OCI-LY3 (cell line): ENCODE measurements around the gene IRS2.

ENCODE experiments used
- EZH2phosphoT487 ChIP-seq: fragments of 200-600 bp; shearing (Covaris generic); IDR thresholded peaks from 2 replicates; pipeline ENCODE4 v1.6.1; 2018; ENCODE audit warnings: antibody characterized with exemption, mixed run types, low read depth
- TF ChIP-seq, protein P1 (sequence below): fragments of 200-600, 300-600 bp; sonication (generic); IDR thresholded peaks from 2 replicates; pipeline ENCODE4 v1.5.1; 2014; ENCODE audit warnings: antibody characterized with exemption, low read length, low read depth

DNA sequence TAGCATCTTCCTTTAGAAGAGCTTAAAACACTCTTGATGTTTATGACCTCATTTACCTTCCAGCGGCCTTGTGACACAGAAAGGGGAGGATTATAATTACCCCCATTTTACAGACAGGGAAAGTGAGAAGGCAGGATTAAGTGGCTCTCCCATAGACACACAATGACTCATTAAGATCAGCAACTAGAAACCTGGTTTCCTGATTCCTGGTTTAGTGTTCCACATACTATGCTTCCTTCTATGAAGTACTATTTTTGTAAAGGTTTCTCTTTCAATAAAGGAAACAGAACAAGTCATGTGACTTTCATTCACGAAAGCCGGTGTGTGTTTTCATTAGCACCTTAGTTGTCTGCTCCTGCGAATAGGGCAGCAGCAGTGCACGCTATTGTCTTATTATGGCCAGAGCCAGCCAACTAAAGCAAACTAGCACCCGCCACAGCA lies 8.3 kb downstream of the IRS2 start:
- TF ChIP-seq, protein P1, sequence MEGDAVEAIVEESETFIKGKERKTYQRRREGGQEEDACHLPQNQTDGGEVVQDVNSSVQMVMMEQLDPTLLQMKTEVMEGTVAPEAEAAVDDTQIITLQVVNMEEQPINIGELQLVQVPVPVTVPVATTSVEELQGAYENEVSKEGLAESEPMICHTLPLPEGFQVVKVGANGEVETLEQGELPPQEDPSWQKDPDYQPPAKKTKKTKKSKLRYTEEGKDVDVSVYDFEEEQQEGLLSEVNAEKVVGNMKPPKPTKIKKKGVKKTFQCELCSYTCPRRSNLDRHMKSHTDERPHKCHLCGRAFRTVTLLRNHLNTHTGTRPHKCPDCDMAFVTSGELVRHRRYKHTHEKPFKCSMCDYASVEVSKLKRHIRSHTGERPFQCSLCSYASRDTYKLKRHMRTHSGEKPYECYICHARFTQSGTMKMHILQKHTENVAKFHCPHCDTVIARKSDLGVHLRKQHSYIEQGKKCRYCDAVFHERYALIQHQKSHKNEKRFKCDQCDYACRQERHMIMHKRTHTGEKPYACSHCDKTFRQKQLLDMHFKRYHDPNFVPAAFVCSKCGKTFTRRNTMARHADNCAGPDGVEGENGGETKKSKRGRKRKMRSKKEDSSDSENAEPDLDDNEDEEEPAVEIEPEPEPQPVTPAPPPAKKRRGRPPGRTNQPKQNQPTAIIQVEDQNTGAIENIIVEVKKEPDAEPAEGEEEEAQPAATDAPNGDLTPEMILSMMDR = no peak
- TF ChIP-seq EZH2phosphoT487 = no peak
